ENCODE measurements around the gene CLTB. TPM values are rescaled to one million over a fixed set of nuclear protein-coding genes. Genes with fewer than 3 reads are reported as not detected.

Gene CLTB
- total and polyA plus RNA-seq, 2 of the 13 experiments (the other 11 are each of a cell fraction or from before 2014, with no cell fraction given): 23.3 to 33.8 TPM

- TF ChIP-seq BRF2 (CRISPR knock-in tag; IDR thresholded peaks at IDR 0.05): no peak
- no peak for TF ChIP-seq ZNF274 (CRISPR knock-in tag; IDR thresholded peaks at IDR 0.05)
- TF ChIP-seq ISX (CRISPR knock-in tag; conservative IDR thresholded peaks at IDR 0.05): 0 out of 2 replicates have a peak, but pooled peaks have one; percentile 13
- TF ChIP-seq ZNF547 (CRISPR knock-in tag; IDR thresholded peaks at IDR 0.05): no peak; the same call in 1 of the 2 replicates
- TF ChIP-seq TOPORS (CRISPR knock-in tag; IDR thresholded peaks at IDR 0.05): no peak
- TF ChIP-seq SRY (CRISPR knock-in tag; IDR thresholded peaks at IDR 0.05): no peak
- TF ChIP-seq ZSCAN22 (CRISPR knock-in tag; IDR thresholded peaks at IDR 0.05): no peak; the same call in 1 of the 2 replicates
- no peak for TF ChIP-seq ZNF614 (CRISPR knock-in tag; IDR thresholded peaks at IDR 0.05; ENCODE audit: borderline replicate concordance)
- peak; percentile 92 for TF ChIP-seq KAT8 (CRISPR knock-in tag; IDR thresholded peaks at IDR 0.05)
- TF ChIP-seq ZNF44 (CRISPR knock-in tag; IDR thresholded peaks at IDR 0.05): no peak
- TF ChIP-seq SNAPC2 (CRISPR knock-in tag; IDR thresholded peaks at IDR 0.05): no peak
- TF ChIP-seq ZHX2 (IDR thresholded peaks at IDR 0.05; ENCODE audit: low read depth): peak; percentile 82
- TF ChIP-seq ZHX2 (CRISPR knock-in tag; IDR thresholded peaks at IDR 0.05; ENCODE audit: borderline replicate concordance): no peak
- peak; percentile 70; the same call in 1 of the 2 replicates for TF ChIP-seq ZZZ3 (CRISPR knock-in tag; IDR thresholded peaks at IDR 0.05; ENCODE audit: borderline replicate concordance)
- no peak for TF ChIP-seq ZNF562 (CRISPR knock-in tag; IDR thresholded peaks at IDR 0.05; ENCODE audit: borderline replicate concordance)
- no peak for TF ChIP-seq TFE3 (CRISPR knock-in tag; IDR thresholded peaks at IDR 0.05)
- no peak for TF ChIP-seq ATF6 (CRISPR knock-in tag; conservative IDR thresholded peaks at IDR 0.05)
- TF ChIP-seq ZNF552 (CRISPR knock-in tag; IDR thresholded peaks at IDR 0.05; ENCODE audit: borderline replicate concordance): 0 out of 2 replicates have a peak, but pooled peaks have one; percentile 2
- no peak for TF ChIP-seq SAFB2 (CRISPR knock-in tag; IDR thresholded peaks at IDR 0.05; ENCODE audit: borderline replicate concordance, low read depth)
- TF ChIP-seq NFYB (CRISPR knock-in tag; IDR thresholded peaks at IDR 0.05): no peak
- no peak; the same call in 1 of the 2 replicates for TF ChIP-seq ZNF792 (CRISPR knock-in tag; IDR thresholded peaks at IDR 0.05)
Measured at GRCh38 chr5:176447978-176448608, 31.8 kb upstream of the CLTB start, which contains the start of gene FAF2 (continued).

All from HepG2 (cell line).